A549 (cell line): ENCODE data around the gene TEKT3. TPM values are rescaled to one million over a fixed set of nuclear protein-coding genes. Genes with fewer than 3 reads are reported as not detected.
A peak's percentile ranks its signal among the peaks of the same experiment; 100 is the strongest.

ENCODE experiments used
- ATAC-seq, 2 experiments: fragments of 200-7000 bp in 1 of 2; fragments of >200 bp in 1 of 2; cut with Nextera tagmentation in 1 of 2; cut with Tn5 transposase in 1 of 2; 3 replicates each; pipeline versions ENCODE4 v1.8.0 to v1.9.1; 2018 to 2020; ENCODE audit warnings: mild to moderate bottlenecking in 1 of 2, moderate library complexity in 1 of 2
- CTCF ChIA-PET: fragments of 300-600 bp; sonication (Branson Sonifier 250); formaldehyde crosslinking; extraction: SDS; loops from one replicate; lab custom pipeline; 2021; ENCODE audit warnings: antibody characterized with exemption, inconsistent platforms; lab: Yijun Ruan, JAX
- POLR2A ChIA-PET: fragments of 350-600 bp; formaldehyde crosslinking; extraction: SDS; loops from one replicate; lab custom pipeline; 2021; ENCODE audit warnings: antibody characterized with exemption, inconsistent platforms; lab: Yijun Ruan, JAX
- DNase-seq, 2 experiments: peaks; one replicate each; pipeline versions ENCODE4 v3.0.0 to v3.0.0-alpha.2; 2011 to 2016; ENCODE audit warnings: low read depth in 1 of 2, low spot score in 1 of 2
- FAIRE-seq: peaks from 2 replicates; lab custom pipeline; 2011; peaks lifted over from hg19 to GRCh38; lab: Jason Lieb, UNC
- H3K27ac ChIP-seq, 2 experiments: fragments of >200 bp; sonication (Bioruptor Twin); formaldehyde crosslinking; 3 replicates each; pipeline ENCODE4 v1.5.1; 2016 to 2017
- H3K4me1 ChIP-seq: fragments of >200 bp; sonication (Bioruptor Twin); formaldehyde crosslinking; 3 replicates; pipeline ENCODE4 v1.6.1; 2016
- H3K4me2 ChIP-seq: fragments of >200 bp; sonication (Bioruptor Twin); formaldehyde crosslinking; 3 replicates; pipeline ENCODE4 v1.6.1; 2016
- H3K4me3 ChIP-seq: fragments of >200 bp; sonication (Bioruptor Twin); formaldehyde crosslinking; 3 replicates; pipeline ENCODE4 v1.5.1; 2016
- H3K9me3 ChIP-seq: fragments of >200 bp; sonication (Bioruptor Twin); formaldehyde crosslinking; 3 replicates; pipeline ENCODE4 v1.6.1; 2016
- BHLHE40 ChIP-seq: IDR thresholded peaks from 2 replicates; pipeline ENCODE4 v1.6.1; 2012; ENCODE audit warnings: low read depth, low read length, inconsistent platforms
- CBX2 ChIP-seq: fragments of 200-600 bp; sonication (generic); IDR thresholded peaks from 2 replicates; pipeline ENCODE4 v1.6.1; 2016; ENCODE audit warnings: low read depth, mild to moderate bottlenecking, borderline replicate concordance
- CBX8 ChIP-seq: fragments of 200-600 bp; sonication (generic); IDR thresholded peaks from 2 replicates; pipeline ENCODE4 v1.6.1; 2016
- EHMT2 ChIP-seq: fragments of 200-600 bp; sonication (generic); IDR thresholded peaks from 2 replicates; pipeline ENCODE4 v1.6.1; 2016; ENCODE audit warnings: antibody characterized with exemption, low read depth, mild to moderate bottlenecking, moderate library complexity
- ESRRA ChIP-seq: fragments of 150-350 bp; IDR thresholded peaks from 2 replicates; pipeline ENCODE4 v1.6.1; 2014; ENCODE audit warnings: mild to moderate bottlenecking, low read length, borderline replicate concordance
- FOSB ChIP-seq: fragments of 250-450 bp; sonication (Bioruptor Pico); IDR thresholded peaks from 2 replicates; pipeline ENCODE4 v1.5.0; 2020; ENCODE audit warnings: mild to moderate bottlenecking, moderate library complexity
- HOXA7 ChIP-seq: fragments of 250-450 bp; sonication (Bioruptor Pico); IDR thresholded peaks from 2 replicates; pipeline ENCODE4 v1.5.0; 2020; ENCODE audit warnings: mild to moderate bottlenecking, moderate library complexity
- HOXB5 ChIP-seq: fragments of 250-450 bp; sonication (Bioruptor Pico); IDR thresholded peaks from 2 replicates; pipeline ENCODE4 v1.5.0; 2020; ENCODE audit warnings: mild to moderate bottlenecking, moderate library complexity
- KDM5A ChIP-seq: fragments of 200-600 bp; sonication (generic); IDR thresholded peaks from 2 replicates; pipeline ENCODE4 v1.6.1; 2016; ENCODE audit warnings: antibody characterized with exemption, mild to moderate bottlenecking
- MAFK ChIP-seq: fragments of 450-650 bp; IDR thresholded peaks from 2 replicates; pipeline ENCODE4 v1.6.1; 2014; ENCODE audit not compliant: partially characterized antibody
- MAZ ChIP-seq: fragments of 150-350 bp; IDR thresholded peaks from 2 replicates; pipeline ENCODE4 v1.6.1; 2014; ENCODE audit warnings: antibody characterized with exemption, low read depth, low read length, borderline replicate concordance
- PHF8 ChIP-seq: fragments of 200-600 bp; sonication (generic); IDR thresholded peaks from 2 replicates; pipeline ENCODE4 v1.6.1; 2016; ENCODE audit warnings: low read depth, mild to moderate bottlenecking, antibody characterized with exemption, moderate library complexity, borderline replicate concordance
- POLR2AphosphoS2 ChIP-seq: conservative IDR thresholded peaks from 2 replicates; pipeline ENCODE4 v1.6.1; 2012; ENCODE audit warnings: low read length, improper control_type of control experiment, inconsistent platforms
- RARB ChIP-seq: fragments of 250-450 bp; sonication (Bioruptor Pico); IDR thresholded peaks from 2 replicates; pipeline ENCODE4 v1.8.0; 2021; ENCODE audit warnings: mild to moderate bottlenecking, moderate library complexity
- RNF2 ChIP-seq: fragments of 200-600 bp; sonication (generic); IDR thresholded peaks from 2 replicates; pipeline ENCODE4 v1.6.1; 2016; ENCODE audit warnings: low read depth, mild to moderate bottlenecking, antibody characterized with exemption, moderate library complexity, borderline replicate concordance
- TP53 ChIP-seq: fragments of 250-450 bp; sonication (Bioruptor Pico); IDR thresholded peaks from 2 replicates; pipeline ENCODE4 v1.5.0; 2021; ENCODE audit warnings: mild to moderate bottlenecking, moderate library complexity
- WGBS: methylation state at CpG from one replicate; pipeline ENCODE4 v1.1.6; 2017; ENCODE audit errors: missing lambda C conversion rate; 5-methylcytosine and 5-hydroxymethylcytosine counted together
- polyA plus RNA-seq, 4 experiments: library from polyadenylated mRNA; depleted of rRNA in 3 of 4; stranded (reverse); fragments of >200 nt; fragmentation: RNase III in 1 of 4; extraction: RNeasy Plus Mini Kit Qiagen cat#74134 plus additional on column Dnase treatment in 1 of 4; gene quantifications; 2 replicates in 3 of 4; 3 replicates in 1 of 4; pipeline ENCODE4 v1.2.3, GENCODE V29; 2011 to 2017
- TF ChIP-seq, protein P1 (sequence below): fragments of 250-450 bp; sonication (Bioruptor Pico); IDR thresholded peaks from 2 replicates; pipeline ENCODE4 v1.5.0; 2021; ENCODE audit warnings: mild to moderate bottlenecking, moderate library complexity, borderline replicate concordance
- TF ChIP-seq, protein P2 (sequence below): fragments of >200 bp; sonication (Bioruptor Twin); formaldehyde crosslinking; IDR thresholded peaks from 3 replicates; pipeline ENCODE4 v1.6.1; 2016
- TF ChIP-seq, protein P3 (sequence below): fragments of 250-450 bp; sonication (Bioruptor Pico); IDR thresholded peaks from 2 replicates; pipeline ENCODE4 v1.5.0; 2020; ENCODE audit warnings: low read depth, mild to moderate bottlenecking, moderate library complexity
- TF ChIP-seq, protein P4 (sequence below): fragments of 200-600 bp; sonication (generic); IDR thresholded peaks from 2 replicates; pipeline ENCODE4 v1.6.1; 2016; ENCODE audit warnings: antibody characterized with exemption, mild to moderate bottlenecking, moderate library complexity

TEKT3 gene
- polyA plus RNA-seq, 2 of the 4 experiments (the other 2 are of a cell fraction): 0.17 to 0.21 TPM

DNA sequence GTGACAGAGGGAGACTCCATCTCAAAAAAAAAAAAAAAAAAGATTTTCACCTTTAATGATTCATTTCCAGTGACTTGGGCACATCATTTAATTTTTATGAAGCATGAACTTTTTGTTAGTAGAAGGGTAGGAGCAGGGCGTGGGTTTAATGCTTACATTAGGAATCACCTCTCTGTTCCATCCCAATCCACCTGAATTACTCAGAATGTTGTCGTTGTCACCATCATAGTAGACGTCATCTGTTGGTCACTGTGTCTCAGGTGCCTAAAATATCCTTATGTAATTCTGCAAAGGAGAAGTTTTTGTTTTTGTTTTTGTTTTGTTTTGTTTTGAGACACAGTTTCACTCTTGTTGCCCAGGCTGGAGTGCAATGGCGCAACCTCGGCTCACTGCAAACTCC, 38.3 kb upstream of the TEKT3 start:
- Histone ChIP-seq H3K27ac (no peak overlapping the region), H3K4me1 (peaks cover 13% of the 10 kb centered on the region; the same call in 2 of the 3 replicates), H3K4me3 (no peak overlapping the region), H3K4me2 (no peak overlapping the region), H3K9me3 (no peaks in the 10 kb centered on the region)
- ChIA-PET CTCF (interaction anchor here (0.7 to 1.2 kb wide), 2 partner anchors 11 to 30 kb away, joined by 3 to 4 read pairs; no protein-coding TSS in a partner anchor), POLR2A (no interaction called here)
- no peak for FAIRE-seq
- TF ChIP-seq HOXB5 (CRISPR knock-in tag) (no peak), PHF8 (no peak)
- 74% methylated on average over 5 of the region's 5 CpGs for WGBS
- no peak for ATAC-seq
- no peak for DNase-seq

DNA sequence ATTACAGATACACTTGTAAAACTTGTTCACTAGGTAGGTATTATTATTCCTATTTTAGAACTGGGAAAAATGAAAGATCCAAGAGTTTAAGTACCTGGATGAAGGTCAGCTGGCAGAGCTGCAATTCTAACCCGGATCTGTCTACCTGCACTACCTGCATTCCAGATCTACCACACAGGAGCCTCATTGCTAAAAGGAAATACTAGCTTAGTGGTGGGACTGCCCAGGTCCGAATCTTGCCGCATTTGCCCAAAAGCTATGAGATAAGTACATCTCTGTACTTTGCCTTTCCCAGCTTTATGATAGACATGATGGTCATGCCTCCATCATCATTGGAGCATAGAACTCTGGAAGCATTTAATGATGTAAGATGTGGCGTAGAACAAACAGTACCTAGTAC, 36.8 kb upstream of the TEKT3 start:
- DNase-seq: no peak
- POLR2A ChIA-PET: interaction anchor here (1.2 kb wide), 1 partner anchor 115 kb away, joined by 3 read pairs; no protein-coding TSS in a partner anchor
- TF ChIP-seq MAFK: no peak
- TF ChIP-seq HOXA7 (CRISPR knock-in tag): no peak
- TF ChIP-seq CBX8: no peak
- no peak for TF ChIP-seq RNF2
- TF ChIP-seq BHLHE40: no peak
- TF ChIP-seq, protein P1, sequence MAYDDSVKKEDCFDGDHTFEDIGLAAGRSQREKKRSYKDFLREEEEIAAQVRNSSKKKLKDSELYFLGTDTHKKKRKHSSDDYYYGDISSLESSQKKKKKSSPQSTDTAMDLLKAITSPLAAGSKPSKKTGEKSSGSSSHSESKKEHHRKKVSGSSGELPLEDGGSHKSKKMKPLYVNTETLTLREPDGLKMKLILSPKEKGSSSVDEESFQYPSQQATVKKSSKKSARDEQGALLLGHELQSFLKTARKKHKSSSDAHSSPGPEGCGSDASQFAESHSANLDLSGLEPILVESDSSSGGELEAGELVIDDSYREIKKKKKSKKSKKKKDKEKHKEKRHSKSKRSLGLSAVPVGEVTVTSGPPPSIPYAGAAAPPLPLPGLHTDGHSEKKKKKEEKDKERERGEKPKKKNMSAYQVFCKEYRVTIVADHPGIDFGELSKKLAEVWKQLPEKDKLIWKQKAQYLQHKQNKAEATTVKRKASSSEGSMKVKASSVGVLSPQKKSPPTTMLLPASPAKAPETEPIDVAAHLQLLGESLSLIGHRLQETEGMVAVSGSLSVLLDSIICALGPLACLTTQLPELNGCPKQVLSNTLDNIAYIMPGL (CRISPR knock-in tag): no peak
- TF ChIP-seq, protein P2, sequence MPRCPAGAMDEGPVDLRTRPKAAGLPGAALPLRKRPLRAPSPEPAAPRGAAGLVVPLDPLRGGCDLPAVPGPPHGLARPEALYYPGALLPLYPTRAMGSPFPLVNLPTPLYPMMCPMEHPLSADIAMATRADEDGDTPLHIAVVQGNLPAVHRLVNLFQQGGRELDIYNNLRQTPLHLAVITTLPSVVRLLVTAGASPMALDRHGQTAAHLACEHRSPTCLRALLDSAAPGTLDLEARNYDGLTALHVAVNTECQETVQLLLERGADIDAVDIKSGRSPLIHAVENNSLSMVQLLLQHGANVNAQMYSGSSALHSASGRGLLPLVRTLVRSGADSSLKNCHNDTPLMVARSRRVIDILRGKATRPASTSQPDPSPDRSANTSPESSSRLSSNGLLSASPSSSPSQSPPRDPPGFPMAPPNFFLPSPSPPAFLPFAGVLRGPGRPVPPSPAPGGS: no peak
- TF ChIP-seq CBX2: no peak
- TF ChIP-seq, all 56 proteins: peak for 0
- 75% methylated on average over 4 of the region's 4 CpGs for WGBS
- Histone ChIP-seq H3K4me1 (peaks cover 13% of the 10 kb centered on the region; the same call in 2 of the 3 replicates), H3K9me3 (no peaks in the 10 kb centered on the region), H3K4me2 (no peak overlapping the region), H3K27ac (no peak overlapping the region), H3K4me3 (no peak overlapping the region)
- no peak for ATAC-seq
- CTCF ChIA-PET: interaction anchor here (0.8 to 1.2 kb wide), 3 partner anchors 12 to 125 kb away, joined by 3 to 4 read pairs (median 3); no protein-coding TSS in a partner anchor
- no peak for FAIRE-seq

DNA sequence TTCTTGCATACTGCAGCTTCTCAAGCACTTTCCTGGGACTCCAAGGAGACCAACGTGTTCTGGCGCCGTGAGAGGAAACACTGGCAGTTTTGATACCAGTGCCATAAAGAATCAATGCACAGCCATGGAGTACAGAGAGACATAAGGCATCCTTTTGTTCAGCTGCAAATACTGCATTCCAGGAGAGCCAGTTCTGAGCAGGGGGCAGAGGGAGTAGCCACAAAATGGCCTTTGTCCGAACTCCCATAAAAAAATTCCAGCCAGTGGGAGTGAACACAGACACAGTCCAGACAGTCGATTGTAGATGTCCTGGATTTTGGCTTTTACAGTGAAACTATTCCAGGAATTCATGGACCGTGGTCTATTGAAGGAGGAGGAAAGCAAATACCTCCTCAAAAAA, 36.2 kb upstream of the TEKT3 start:
- WGBS: 47% methylated on average over 6 of the region's 6 CpGs
- peak in 1 of 2 experiments; percentile 53; a peak in 4 of 6 replicates for ATAC-seq
- Histone ChIP-seq H3K4me3 (no peak overlapping the region), H3K4me1 (peaks cover 13% of the 10 kb centered on the region; the same call in 2 of the 3 replicates), H3K4me2 (peak overlapping the region; percentile 31; the same call in 2 of the 3 replicates), H3K27ac (no peak overlapping the region), H3K9me3 (no peaks in the 10 kb centered on the region)
- no peak for TF ChIP-seq MAZ
- TF ChIP-seq, protein P1 (CRISPR knock-in tag): no peak
- no peak for TF ChIP-seq POLR2AphosphoS2
- TF ChIP-seq, protein P3, sequence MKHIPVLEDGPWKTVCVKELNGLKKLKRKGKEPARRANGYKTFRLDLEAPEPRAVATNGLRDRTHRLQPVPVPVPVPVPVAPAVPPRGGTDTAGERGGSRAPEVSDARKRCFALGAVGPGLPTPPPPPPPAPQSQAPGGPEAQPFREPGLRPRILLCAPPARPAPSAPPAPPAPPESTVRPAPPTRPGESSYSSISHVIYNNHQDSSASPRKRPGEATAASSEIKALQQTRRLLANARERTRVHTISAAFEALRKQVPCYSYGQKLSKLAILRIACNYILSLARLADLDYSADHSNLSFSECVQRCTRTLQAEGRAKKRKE (CRISPR knock-in tag): no peak
- TF ChIP-seq CBX2: no peak
- TF ChIP-seq TP53 (CRISPR knock-in tag): no peak
- no peak for TF ChIP-seq HOXB5 (CRISPR knock-in tag)
- TF ChIP-seq, protein P4, sequence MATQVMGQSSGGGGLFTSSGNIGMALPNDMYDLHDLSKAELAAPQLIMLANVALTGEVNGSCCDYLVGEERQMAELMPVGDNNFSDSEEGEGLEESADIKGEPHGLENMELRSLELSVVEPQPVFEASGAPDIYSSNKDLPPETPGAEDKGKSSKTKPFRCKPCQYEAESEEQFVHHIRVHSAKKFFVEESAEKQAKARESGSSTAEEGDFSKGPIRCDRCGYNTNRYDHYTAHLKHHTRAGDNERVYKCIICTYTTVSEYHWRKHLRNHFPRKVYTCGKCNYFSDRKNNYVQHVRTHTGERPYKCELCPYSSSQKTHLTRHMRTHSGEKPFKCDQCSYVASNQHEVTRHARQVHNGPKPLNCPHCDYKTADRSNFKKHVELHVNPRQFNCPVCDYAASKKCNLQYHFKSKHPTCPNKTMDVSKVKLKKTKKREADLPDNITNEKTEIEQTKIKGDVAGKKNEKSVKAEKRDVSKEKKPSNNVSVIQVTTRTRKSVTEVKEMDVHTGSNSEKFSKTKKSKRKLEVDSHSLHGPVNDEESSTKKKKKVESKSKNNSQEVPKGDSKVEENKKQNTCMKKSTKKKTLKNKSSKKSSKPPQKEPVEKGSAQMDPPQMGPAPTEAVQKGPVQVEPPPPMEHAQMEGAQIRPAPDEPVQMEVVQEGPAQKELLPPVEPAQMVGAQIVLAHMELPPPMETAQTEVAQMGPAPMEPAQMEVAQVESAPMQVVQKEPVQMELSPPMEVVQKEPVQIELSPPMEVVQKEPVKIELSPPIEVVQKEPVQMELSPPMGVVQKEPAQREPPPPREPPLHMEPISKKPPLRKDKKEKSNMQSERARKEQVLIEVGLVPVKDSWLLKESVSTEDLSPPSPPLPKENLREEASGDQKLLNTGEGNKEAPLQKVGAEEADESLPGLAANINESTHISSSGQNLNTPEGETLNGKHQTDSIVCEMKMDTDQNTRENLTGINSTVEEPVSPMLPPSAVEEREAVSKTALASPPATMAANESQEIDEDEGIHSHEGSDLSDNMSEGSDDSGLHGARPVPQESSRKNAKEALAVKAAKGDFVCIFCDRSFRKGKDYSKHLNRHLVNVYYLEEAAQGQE: no peak
- no peak for TF ChIP-seq KDM5A
- TF ChIP-seq ESRRA: no peak
- no peak for TF ChIP-seq RARB (CRISPR knock-in tag)
- TF ChIP-seq FOSB (CRISPR knock-in tag): no peak
- TF ChIP-seq EHMT2: no peak
- no peak for FAIRE-seq
- ChIA-PET POLR2A (no interaction called here), CTCF (interaction anchor here (0.8 to 1.2 kb wide), 5 partner anchors 9 to 125 kb away, joined by 3 to 4 read pairs (median 3); no protein-coding TSS in a partner anchor)
- no peak for DNase-seq
